ENCODE measurements around the gene LAMB2.

The LAMB2 gene

GRCh38 chr3:49120438-49121131 is 12.3 kb downstream of the LAMB2 start, which contains the start of gene USP19:
TSS of gene USP19 (minus strand) at chr3:49120823. CDS start at chr3:49119145, 1,678 bp downstream.
- peak; percentile 93 for DNase-seq (ENCODE audit: low spot score)

GRCh38 chr3:49120096-49120437 is 12.8 kb downstream of the LAMB2 start:
- DNase-seq (ENCODE audit: low spot score): no peak

GRCh38 chr3:49119439-49119838 is 13.4 kb downstream of the LAMB2 start:
- DNase-seq (ENCODE audit: low spot score): no peak

GRCh38 chr3:49119036-49119435 is 13.8 kb downstream of the LAMB2 start:
- no peak for DNase-seq (ENCODE audit: low spot score)

- no peak for DNase-seq (ENCODE audit: low spot score)
These were observed 20.6 kb downstream of the LAMB2 start for GRCh38 chr3:49112262-49112661.

- no peak for DNase-seq (ENCODE audit: low spot score)
These were observed 21.5 kb downstream of the LAMB2 start for GRCh38 chr3:49111347-49111746.

GRCh38 chr3:49110780-49111179 is 22.1 kb downstream of the LAMB2 start:
- DNase-seq (ENCODE audit: low spot score): no peak

GRCh38 chr3:49108346-49108745 is 24.5 kb downstream of the LAMB2 start:
- DNase-seq (ENCODE audit: low spot score): no peak

DNA sequence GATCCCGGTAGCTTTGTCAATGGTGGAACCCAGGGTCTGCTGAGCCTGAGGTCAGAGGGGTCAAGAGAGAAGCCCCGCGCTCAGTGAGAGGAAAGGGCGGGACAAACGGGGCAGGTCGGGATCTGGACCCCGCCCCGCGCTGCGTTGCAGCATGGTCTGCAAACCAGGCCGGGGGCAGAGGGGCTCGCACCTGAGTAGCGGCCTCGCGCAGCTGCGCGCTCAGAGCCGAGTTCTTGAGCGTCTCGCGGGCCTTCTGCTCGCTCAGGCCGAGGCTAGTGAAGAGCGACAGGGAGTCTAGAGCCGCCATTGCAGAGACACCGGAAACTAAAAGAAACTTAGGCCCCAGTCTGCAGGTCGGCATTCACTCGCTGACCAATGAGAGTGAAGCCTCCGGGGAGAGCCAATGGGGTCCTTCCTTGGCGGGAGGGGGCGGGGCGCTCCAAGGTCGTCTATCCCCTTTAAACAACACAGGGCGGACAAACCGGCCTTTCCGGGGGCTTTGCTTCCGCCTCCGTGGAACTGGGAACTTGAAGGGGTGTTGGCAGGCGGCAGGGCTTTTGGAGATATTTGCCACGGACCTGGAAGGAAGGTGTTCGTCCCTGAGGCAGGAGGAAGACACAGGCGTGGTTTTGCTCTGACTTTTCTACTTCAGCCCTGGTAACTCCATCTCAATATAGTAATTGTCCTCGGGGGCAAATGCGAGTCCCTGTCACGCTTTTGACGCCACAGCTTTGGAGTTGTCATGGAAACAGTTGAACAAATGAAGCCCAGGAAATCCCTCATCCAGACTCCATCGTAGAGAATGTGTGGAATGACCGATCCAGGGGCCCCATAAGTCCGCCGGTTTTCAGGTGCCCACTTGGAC is 28.2 kb downstream of the LAMB2 start, which contains the start of gene QARS1:
Gene QARS1, minus strand, starts transcription at position 331 of the 865 bp plus-strand sequence. Its CDS starts 24 bp downstream, at position 307.
- DNase-seq (ENCODE audit: low spot score): peak; percentile 90

- DNase-seq (ENCODE audit: low spot score): no peak
These were observed 28.8 kb downstream of the LAMB2 start for GRCh38 chr3:49104052-49104426.

- DNase-seq (ENCODE audit: low spot score): no peak
These were observed 32.7 kb downstream of the LAMB2 start for GRCh38 chr3:49100046-49100615.

GRCh38 chr3:49098910-49099630 is 33.8 kb downstream of the LAMB2 start:
- DNase-seq (ENCODE audit: low spot score): no peak

DNA sequence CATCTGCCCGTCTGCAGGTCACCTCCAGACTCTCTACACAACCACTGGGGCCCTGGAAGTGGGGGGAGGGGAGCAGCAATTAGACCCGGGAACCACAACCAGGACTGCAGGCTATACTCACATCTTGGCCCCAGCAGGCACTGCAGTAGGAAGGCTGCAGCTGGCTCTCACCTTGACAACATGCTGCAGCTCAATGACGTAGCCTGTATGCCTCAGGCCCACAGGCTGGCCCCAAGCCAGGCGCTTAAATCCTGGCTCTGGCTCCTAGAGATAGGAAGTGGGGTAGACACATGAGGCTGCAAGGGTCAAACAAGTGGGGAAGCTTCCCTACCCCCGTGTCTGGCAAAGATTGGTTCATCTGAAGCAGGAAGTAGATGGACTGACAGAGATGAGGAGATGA is 34.4 kb downstream of the LAMB2 start:
- DNase-seq (ENCODE audit: low spot score): no peak

GRCh38 chr3:49093853-49094767 is 38.7 kb downstream of the LAMB2 start, which contains the start of gene QRICH1:
TSS of gene QRICH1 (minus strand) at chr3:49094071. CDS start at chr3:49077017, 17,054 bp downstream.
- peak; percentile 98 for DNase-seq (ENCODE audit: low spot score)

GRCh38 chr3:49092938-49093852 is 39.7 kb downstream of the LAMB2 start:
- peak; percentile 80 for DNase-seq (ENCODE audit: low spot score)

- no peak for DNase-seq (ENCODE audit: low spot score)
These were observed 51.4 kb downstream of the LAMB2 start for GRCh38 chr3:49081429-49081828.

- DNase-seq (ENCODE audit: low spot score): no peak
These were observed 53.6 kb downstream of the LAMB2 start for GRCh38 chr3:49079270-49079669.

DNA sequence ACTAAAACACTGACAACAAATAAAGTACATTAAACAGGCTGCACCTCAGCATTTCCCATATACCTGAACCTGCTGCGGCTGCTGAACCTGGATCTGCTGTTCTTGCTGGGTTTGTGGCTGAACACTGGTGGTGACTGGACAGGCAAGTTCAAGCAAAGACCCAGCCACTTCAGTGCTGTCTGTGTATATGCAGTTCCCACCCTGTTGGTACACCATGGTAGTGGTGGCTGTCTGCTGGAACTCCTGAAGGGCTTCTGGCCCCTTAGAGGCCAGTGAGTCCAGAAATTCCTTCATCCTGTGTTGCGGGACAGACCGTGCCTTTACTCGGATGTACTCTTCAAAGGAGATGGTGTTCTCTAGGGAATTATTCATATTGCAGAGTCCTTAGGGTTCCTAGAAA is 56.2 kb downstream of the LAMB2 start:
- no peak for DNase-seq (ENCODE audit: low spot score)

DNA sequence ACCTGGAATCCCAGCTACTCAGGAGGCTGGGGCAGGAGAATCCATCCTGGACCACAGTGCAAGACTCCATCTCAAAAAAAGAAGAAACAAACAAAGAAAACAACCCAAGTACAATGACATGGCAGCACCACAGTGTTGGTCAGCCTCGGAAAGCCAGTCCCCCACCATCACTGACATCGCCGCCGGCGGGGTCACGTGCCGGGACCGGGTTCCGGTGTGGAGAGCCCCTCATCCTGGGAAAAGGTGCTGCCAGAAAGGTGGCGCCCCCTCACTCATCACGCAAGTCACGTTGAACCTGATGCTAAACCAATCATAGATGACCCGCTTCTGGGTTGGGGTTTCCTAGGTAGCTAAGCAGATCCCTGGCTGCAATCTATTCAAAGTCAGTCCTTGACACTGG is 56.7 kb downstream of the LAMB2 start:
- no peak for DNase-seq (ENCODE audit: low spot score)
